Measurements from ENCODE around the gene CACNB2. TPM values are rescaled to one million over a fixed set of nuclear protein-coding genes. Genes with fewer than 3 reads are reported as not detected.

Gene CACNB2
- total and polyA plus RNA-seq, 12 donors: 4.3 to 82.3 (median 12.9) TPM

DNA sequence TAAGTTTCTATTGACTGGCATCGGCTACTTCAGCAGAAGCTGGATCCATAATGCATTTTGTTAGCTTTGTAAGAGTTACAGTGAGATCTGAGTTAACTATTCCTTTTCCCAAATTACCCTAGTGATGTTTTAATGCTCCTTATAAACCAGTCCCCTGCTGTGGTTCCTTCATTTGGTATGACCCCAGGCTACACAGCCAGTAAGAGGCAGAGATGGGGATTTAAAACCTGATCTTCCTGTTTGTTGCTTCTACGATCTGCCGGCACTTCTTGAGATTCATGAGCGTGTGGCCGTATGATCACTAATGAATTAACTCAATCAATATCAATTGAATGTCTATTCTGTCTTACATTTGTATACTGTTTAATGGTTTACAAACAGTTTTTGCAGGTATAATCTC is 86.1 kb downstream of the CACNB2 start:
- no peak overlapping the region for H3K27ac ChIP-seq
- no peaks in the 10 kb centered on the region for H3K36me3 ChIP-seq (replicated peaks in 1 of 2)
- H3K27me3 ChIP-seq: no peaks in the 10 kb centered on the region
- DNase-seq: no peak
- H3K9me3 ChIP-seq (replicated peaks in 1 of 3): no peaks in the 10 kb centered on the region
- H3K4me1 ChIP-seq (replicated peaks in 1 of 2): peaks cover 17 to 28% of the 10 kb centered on the region in 2 donors
- H3K4me3 ChIP-seq: no peak overlapping the region
- intact Hi-C loops (cut with DNase I): no loop called here
- WGBS, 4 donors: 93 to 100% (median 96%) methylated on average over 5 of the region's 5 CpGs
- no peak for TF ChIP-seq POLR2A (IDR thresholded peaks at IDR 0.05)
- TF ChIP-seq, protein P1, sequence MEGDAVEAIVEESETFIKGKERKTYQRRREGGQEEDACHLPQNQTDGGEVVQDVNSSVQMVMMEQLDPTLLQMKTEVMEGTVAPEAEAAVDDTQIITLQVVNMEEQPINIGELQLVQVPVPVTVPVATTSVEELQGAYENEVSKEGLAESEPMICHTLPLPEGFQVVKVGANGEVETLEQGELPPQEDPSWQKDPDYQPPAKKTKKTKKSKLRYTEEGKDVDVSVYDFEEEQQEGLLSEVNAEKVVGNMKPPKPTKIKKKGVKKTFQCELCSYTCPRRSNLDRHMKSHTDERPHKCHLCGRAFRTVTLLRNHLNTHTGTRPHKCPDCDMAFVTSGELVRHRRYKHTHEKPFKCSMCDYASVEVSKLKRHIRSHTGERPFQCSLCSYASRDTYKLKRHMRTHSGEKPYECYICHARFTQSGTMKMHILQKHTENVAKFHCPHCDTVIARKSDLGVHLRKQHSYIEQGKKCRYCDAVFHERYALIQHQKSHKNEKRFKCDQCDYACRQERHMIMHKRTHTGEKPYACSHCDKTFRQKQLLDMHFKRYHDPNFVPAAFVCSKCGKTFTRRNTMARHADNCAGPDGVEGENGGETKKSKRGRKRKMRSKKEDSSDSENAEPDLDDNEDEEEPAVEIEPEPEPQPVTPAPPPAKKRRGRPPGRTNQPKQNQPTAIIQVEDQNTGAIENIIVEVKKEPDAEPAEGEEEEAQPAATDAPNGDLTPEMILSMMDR (IDR thresholded peaks at IDR 0.05): no peak

GRCh38 chr10:18229826-18230225 is 89.6 kb downstream of the CACNB2 start:
- H3K27ac ChIP-seq: no peak overlapping the region
- H3K36me3 ChIP-seq (replicated peaks in 1 of 2): no peaks in the 10 kb centered on the region
- no peak for DNase-seq
- H3K4me3 ChIP-seq: no peak overlapping the region
- intact Hi-C loops (cut with DNase I): loop anchor here in 1 of 2 donors (10.0 kb wide), 1 partner anchor 325 kb away; no protein-coding TSS in a partner anchor
- peaks cover 4 to 20% of the 10 kb centered on the region in 2 donors for H3K4me1 ChIP-seq (replicated peaks in 1 of 2)
- no peaks in the 10 kb centered on the region for H3K9me3 ChIP-seq (replicated peaks in 1 of 3)
- 67 to 76% (median 74%) methylated on average over 3 of the region's 3 CpGs for WGBS, 4 donors
- H3K27me3 ChIP-seq: no peaks in the 10 kb centered on the region
- TF ChIP-seq POLR2A (IDR thresholded peaks at IDR 0.05): no peak
- TF ChIP-seq, protein P1 (IDR thresholded peaks at IDR 0.05): no peak

GRCh38 chr10:18230794-18231193 is 90.6 kb downstream of the CACNB2 start:
- H3K4me3 ChIP-seq: no peak overlapping the region
- intact Hi-C loops (cut with DNase I): loop anchor here in 1 of 2 donors (10.0 kb wide), 1 partner anchor 326 kb away; no protein-coding TSS in a partner anchor
- 76 to 90% (median 79%) methylated on average over 2 of the region's 2 CpGs for WGBS, 4 donors
- no peak overlapping the region for H3K27ac ChIP-seq
- peaks cover 0 to 15% of the 10 kb centered on the region in 2 donors for H3K4me1 ChIP-seq (replicated peaks in 1 of 2)
- H3K9me3 ChIP-seq (replicated peaks in 1 of 3): no peaks in the 10 kb centered on the region
- no peak for DNase-seq
- no peaks in the 10 kb centered on the region for H3K36me3 ChIP-seq (replicated peaks in 1 of 2)
- TF ChIP-seq POLR2A (IDR thresholded peaks at IDR 0.05): no peak
- TF ChIP-seq, protein P1 (IDR thresholded peaks at IDR 0.05): no peak
- H3K27me3 ChIP-seq: no peaks in the 10 kb centered on the region

DNA sequence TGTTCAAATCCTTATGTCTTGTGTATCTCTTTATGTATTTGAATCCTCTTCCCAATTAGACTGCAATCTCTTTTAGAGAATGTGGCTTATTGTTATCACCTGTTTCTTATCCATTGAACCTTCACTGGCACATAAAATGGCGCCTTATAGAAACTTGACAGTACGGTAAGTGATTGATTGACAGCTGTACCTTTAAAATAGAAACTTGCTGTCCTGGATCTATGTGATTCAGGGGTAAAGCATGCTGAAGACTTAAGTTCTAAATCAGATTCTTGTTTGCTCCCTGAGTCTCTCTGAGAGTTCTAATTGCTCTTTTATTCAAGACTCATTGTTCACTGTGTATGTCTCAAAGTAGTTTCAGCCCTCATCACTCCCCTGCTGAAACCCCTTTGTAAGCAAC is 91.3 kb downstream of the CACNB2 start:
- 63 to 98% (median 93%) methylated on average over 2 of the region's 2 CpGs for WGBS, 4 donors
- intact Hi-C loops (cut with DNase I): loop anchor here in 1 of 2 donors (10.0 kb wide), 1 partner anchor 327 kb away; no protein-coding TSS in a partner anchor
- peaks cover 0 to 15% of the 10 kb centered on the region in 2 donors for H3K4me1 ChIP-seq (replicated peaks in 1 of 2)

More for the DNA sequence above, 91.3 kb downstream of the CACNB2 start:
- no peaks in the 10 kb centered on the region for H3K9me3 ChIP-seq (replicated peaks in 1 of 3)
- DNase-seq: no peak
- H3K36me3 ChIP-seq (replicated peaks in 1 of 2): no peaks in the 10 kb centered on the region
- H3K27ac ChIP-seq: no peak overlapping the region
- H3K27me3 ChIP-seq: no peaks in the 10 kb centered on the region
- no peak overlapping the region for H3K4me3 ChIP-seq
- TF ChIP-seq, protein P1 (IDR thresholded peaks at IDR 0.05): no peak
- no peak for TF ChIP-seq POLR2A (IDR thresholded peaks at IDR 0.05)

Data from adrenal gland (tissue), 12 donors.